Measurements from ENCODE around the gene RASL12.
"Not testable (repeated sequence)": the region's sequence is repeated elsewhere in the genome, so short reads cannot be mapped to it uniquely, and the experiment has no call there.

Gene RASL12

GRCh38 chr15:65077291-65077980, 9.6 kb upstream of the RASL12 start:
- H2AFZ ChIP-seq (ENCODE audit: low read length) = no peak overlapping the region
- no peak overlapping the region for H3K9ac ChIP-seq (ENCODE audit: low read depth, low read length, poor library complexity, severe bottlenecking)
- H3K4me2 ChIP-seq (ENCODE audit: low read depth, low read length, poor library complexity, severe bottlenecking) = no peak overlapping the region

GRCh38 chr15:65076486-65077290, 8.9 kb upstream of the RASL12 start, which contains the start of gene KBTBD13:
Gene KBTBD13 (plus strand): TSS chr15:65076746. CDS start chr15:65076816, 70 bp downstream.
- peaks cover 27% of the 10 kb centered on the region for H3K4me1 ChIP-seq (ENCODE audit: insufficient read depth, low read length, poor library complexity, severe bottlenecking)
- no peaks in the 10 kb centered on the region for H3K79me2 ChIP-seq (ENCODE audit: insufficient read depth, low read length)
- no peaks in the 10 kb centered on the region for H3K36me3 ChIP-seq (ENCODE audit: insufficient read depth, low read length)
- H2AFZ ChIP-seq (ENCODE audit: low read length) = no peak within 1 kb of the TSS
- H3K4me2 ChIP-seq (ENCODE audit: low read depth, low read length, poor library complexity, severe bottlenecking) = peak within 1 kb of the TSS; percentile 70
- peak within 1 kb of the TSS; percentile 63 for H3K9ac ChIP-seq (ENCODE audit: low read depth, low read length, poor library complexity, severe bottlenecking)
- peak within 1 kb of the TSS; percentile 46 for H3K4me3 ChIP-seq (ENCODE audit: low read length, poor library complexity, severe bottlenecking)
- no peaks in the 10 kb centered on the region for H3K27me3 ChIP-seq (ENCODE audit: insufficient read depth, low read length, poor library complexity, severe bottlenecking)
- TF ChIP-seq EZH2phosphoT487 (IDR thresholded peaks at IDR 0.05; ENCODE audit: borderline replicate concordance) = no peak
- no peak for TF ChIP-seq CTCF (conservative IDR thresholded peaks at IDR 0.05; ENCODE audit: low read length)
- H3F3A ChIP-seq (ENCODE audit: low read depth) = no peaks in the 10 kb centered on the region
- H3K9me2 ChIP-seq (replicated peaks; ENCODE audit: low read depth, low read length) = no peaks in the 10 kb centered on the region
- no peaks in the 10 kb centered on the region for H3K9me3 ChIP-seq (ENCODE audit: insufficient read depth, low read depth, low read length)
- no peaks in the 10 kb centered on the region for H4K20me1 ChIP-seq (ENCODE audit: insufficient read depth, low read length, poor library complexity, severe bottlenecking)

More at GRCh38 chr15:65077291-65077980, 9.6 kb upstream of the RASL12 start:
- Histone ChIP-seq H3K79me2 (ENCODE audit: insufficient read depth, low read length) (no peaks in the 10 kb centered on the region), H4K20me1 (ENCODE audit: insufficient read depth, low read length, poor library complexity, severe bottlenecking) (no peaks in the 10 kb centered on the region), H3K9me2 (replicated peaks; ENCODE audit: low read depth, low read length) (no peaks in the 10 kb centered on the region), H3K9me3 (ENCODE audit: insufficient read depth, low read depth, low read length) (no peaks in the 10 kb centered on the region), H3F3A (ENCODE audit: low read depth) (no peaks in the 10 kb centered on the region), H3K4me1 (ENCODE audit: insufficient read depth, low read length, poor library complexity, severe bottlenecking) (peaks cover 27% of the 10 kb centered on the region), H3K36me3 (ENCODE audit: insufficient read depth, low read length) (no peaks in the 10 kb centered on the region), H3K4me3 (ENCODE audit: low read length, poor library complexity, severe bottlenecking) (no peak overlapping the region), H3K27me3 (ENCODE audit: insufficient read depth, low read length, poor library complexity, severe bottlenecking) (no peaks in the 10 kb centered on the region)
- no peak for TF ChIP-seq EZH2phosphoT487 (IDR thresholded peaks at IDR 0.05; ENCODE audit: borderline replicate concordance)
- TF ChIP-seq CTCF (conservative IDR thresholded peaks at IDR 0.05; ENCODE audit: low read length) = no peak

- H3K36me3 ChIP-seq (ENCODE audit: insufficient read depth, low read length); H3K9me3 ChIP-seq (ENCODE audit: insufficient read depth, low read depth, low read length); H3K27me3 ChIP-seq (ENCODE audit: insufficient read depth, low read length, poor library complexity, severe bottlenecking); H2AFZ ChIP-seq (ENCODE audit: low read length); H4K20me1 ChIP-seq (ENCODE audit: insufficient read depth, low read length, poor library complexity, severe bottlenecking); H3K79me2 ChIP-seq (ENCODE audit: insufficient read depth, low read length); H3K9me2 ChIP-seq (replicated peaks; ENCODE audit: low read depth, low read length); H3F3A ChIP-seq (ENCODE audit: low read depth): not testable (repeated sequence)
- H3K4me1 ChIP-seq (ENCODE audit: insufficient read depth, low read length, poor library complexity, severe bottlenecking) = peaks cover 24% of the 10 kb centered on the region
- H3K4me3 ChIP-seq (ENCODE audit: low read length, poor library complexity, severe bottlenecking) = peak overlapping the region; percentile 46
- peak overlapping the region; percentile 63 for H3K9ac ChIP-seq (ENCODE audit: low read depth, low read length, poor library complexity, severe bottlenecking)
- peak overlapping the region; percentile 70 for H3K4me2 ChIP-seq (ENCODE audit: low read depth, low read length, poor library complexity, severe bottlenecking)
Measured at GRCh38 chr15:65075607-65076395, 8.0 kb upstream of the RASL12 start.

- H3K4me1 ChIP-seq (ENCODE audit: insufficient read depth, low read length, poor library complexity, severe bottlenecking) = peaks cover 31% of the 10 kb centered on the region
- H3F3A ChIP-seq (ENCODE audit: low read depth); H3K36me3 ChIP-seq (ENCODE audit: insufficient read depth, low read length); H3K79me2 ChIP-seq (ENCODE audit: insufficient read depth, low read length); H2AFZ ChIP-seq (ENCODE audit: low read length); H4K20me1 ChIP-seq (ENCODE audit: insufficient read depth, low read length, poor library complexity, severe bottlenecking); H3K4me3 ChIP-seq (ENCODE audit: low read length, poor library complexity, severe bottlenecking); H3K4me2 ChIP-seq (ENCODE audit: low read depth, low read length, poor library complexity, severe bottlenecking); H3K9me2 ChIP-seq (replicated peaks; ENCODE audit: low read depth, low read length); H3K9me3 ChIP-seq (ENCODE audit: insufficient read depth, low read depth, low read length); H3K9ac ChIP-seq (ENCODE audit: low read depth, low read length, poor library complexity, severe bottlenecking); H3K27me3 ChIP-seq (ENCODE audit: insufficient read depth, low read length, poor library complexity, severe bottlenecking): not testable (repeated sequence)
Measured at GRCh38 chr15:65074946-65075345, 7.2 kb upstream of the RASL12 start.

Measured in Loucy (cell line).